ENCODE results near the gene DOCK1. TPM values are rescaled to one million over a fixed set of nuclear protein-coding genes. Genes with fewer than 3 reads are reported as not detected.

Gene DOCK1
- total RNA-seq, 1 donor from 2014 or later, result 0.86 TPM

GRCh38 chr10:127132451-127132850 is 227.2 kb downstream of the DOCK1 start:
- intact Hi-C loops (cut with micrococcal nuclease), result no loop called here

- intact Hi-C loops (cut with micrococcal nuclease), result no loop called here
Observed at GRCh38 chr10:127133225-127133624, 228.0 kb downstream of the DOCK1 start.

GRCh38 chr10:127133672-127134500 is 228.7 kb downstream of the DOCK1 start:
- intact Hi-C loops (cut with micrococcal nuclease), result no loop called here

DNA sequence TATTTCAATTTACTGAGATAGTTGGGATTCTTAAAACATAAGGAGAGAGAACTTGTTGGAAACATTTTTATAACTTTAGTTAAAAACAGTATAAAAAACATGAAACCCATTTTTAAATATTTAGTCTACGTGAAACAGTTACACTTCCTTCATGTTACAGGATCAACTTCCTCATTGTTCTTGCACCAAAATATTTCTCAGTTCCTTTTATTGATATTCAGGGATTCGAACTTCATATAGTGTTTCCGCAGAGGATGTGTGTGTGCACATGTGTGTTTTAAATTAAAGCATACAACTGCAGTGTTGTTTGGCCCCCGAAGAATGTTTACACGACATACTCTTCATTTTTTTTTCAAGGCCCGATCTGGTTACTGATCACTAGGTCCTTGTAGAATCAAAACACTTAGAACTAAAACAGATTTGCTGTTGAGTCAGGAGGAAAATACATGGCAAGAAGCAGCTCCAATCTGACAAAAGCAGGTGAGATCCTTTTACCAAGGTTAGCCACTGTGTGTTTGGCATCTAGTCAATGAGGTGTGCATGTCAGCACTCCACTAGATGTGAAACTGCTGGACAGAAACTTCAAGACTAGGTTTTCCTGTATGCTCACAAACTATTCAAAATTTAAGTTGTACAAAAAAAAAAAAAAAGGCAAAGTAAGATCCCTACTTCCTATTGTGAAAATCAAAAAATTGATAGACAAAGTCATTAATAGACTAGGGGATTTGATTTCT is 230.8 kb downstream of the DOCK1 start:
- intact Hi-C loops (cut with micrococcal nuclease), result no loop called here

- intact Hi-C loops (cut with micrococcal nuclease), result no loop called here
Observed at GRCh38 chr10:127137391-127137790, 232.2 kb downstream of the DOCK1 start.

- intact Hi-C loops (cut with micrococcal nuclease), result no loop called here
Observed at GRCh38 chr10:127142136-127142535, 236.9 kb downstream of the DOCK1 start.

DNA sequence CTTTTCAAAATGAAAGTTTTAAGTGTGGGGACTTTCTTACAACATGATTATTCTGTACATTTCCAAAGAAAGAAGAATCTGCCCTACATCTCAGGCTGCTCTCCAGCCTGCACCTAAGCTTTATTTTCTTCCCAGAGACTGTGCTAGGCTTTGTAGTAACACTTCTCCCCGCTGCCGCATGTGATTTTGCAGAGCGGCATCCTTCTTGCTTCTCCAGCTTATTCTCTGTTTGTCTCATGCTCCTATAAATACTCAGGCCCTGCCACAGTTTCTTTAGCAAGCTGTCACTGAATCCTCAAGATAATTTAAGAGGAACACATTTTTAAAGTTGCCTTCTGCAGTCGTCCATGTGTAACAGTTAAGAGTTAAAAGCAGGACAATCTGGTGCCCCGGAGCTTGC is 237.6 kb downstream of the DOCK1 start:
- intact Hi-C loops (cut with micrococcal nuclease), result no loop called here

DNA sequence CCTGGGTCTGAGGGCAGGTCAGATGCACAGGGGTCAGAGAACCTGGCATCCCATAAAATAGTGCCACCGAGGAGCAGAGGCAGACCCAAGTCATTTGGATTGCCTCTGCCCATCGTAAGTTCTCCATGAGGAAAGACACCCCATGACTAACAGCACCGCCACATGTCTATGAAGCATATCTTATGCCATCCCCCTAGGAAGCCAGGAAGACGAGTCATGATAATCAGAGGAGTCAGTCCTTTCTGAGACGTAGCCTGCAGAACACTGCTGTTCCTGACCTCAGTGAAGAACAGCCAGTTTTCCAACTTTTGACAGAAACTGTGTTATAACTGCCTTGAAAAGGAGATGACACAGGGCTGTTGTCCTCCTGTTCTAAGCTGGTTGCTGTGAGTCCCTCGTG is 239.9 kb downstream of the DOCK1 start:
- intact Hi-C loops (cut with micrococcal nuclease), result no loop called here

- intact Hi-C loops (cut with micrococcal nuclease), result no loop called here
Observed at GRCh38 chr10:127146661-127147060, 241.4 kb downstream of the DOCK1 start.

GRCh38 chr10:127148066-127148932 is 243.1 kb downstream of the DOCK1 start:
- intact Hi-C loops (cut with micrococcal nuclease), result no loop called here

DNA sequence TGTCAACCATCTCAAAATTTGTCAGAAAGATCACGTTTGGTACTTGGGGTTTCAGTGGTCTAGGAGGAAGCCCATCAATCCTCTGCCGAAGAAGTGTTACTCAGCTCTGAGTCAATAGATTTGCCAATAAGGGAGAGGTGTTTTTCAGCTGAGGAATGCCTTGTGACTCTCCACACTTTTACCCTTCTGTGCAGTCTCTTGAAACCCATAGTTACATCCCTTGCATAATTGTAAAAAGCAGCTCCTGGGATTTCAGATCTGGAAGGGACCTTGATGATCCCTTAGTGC is 243.6 kb downstream of the DOCK1 start:
- intact Hi-C loops (cut with micrococcal nuclease), result no loop called here

DNA sequence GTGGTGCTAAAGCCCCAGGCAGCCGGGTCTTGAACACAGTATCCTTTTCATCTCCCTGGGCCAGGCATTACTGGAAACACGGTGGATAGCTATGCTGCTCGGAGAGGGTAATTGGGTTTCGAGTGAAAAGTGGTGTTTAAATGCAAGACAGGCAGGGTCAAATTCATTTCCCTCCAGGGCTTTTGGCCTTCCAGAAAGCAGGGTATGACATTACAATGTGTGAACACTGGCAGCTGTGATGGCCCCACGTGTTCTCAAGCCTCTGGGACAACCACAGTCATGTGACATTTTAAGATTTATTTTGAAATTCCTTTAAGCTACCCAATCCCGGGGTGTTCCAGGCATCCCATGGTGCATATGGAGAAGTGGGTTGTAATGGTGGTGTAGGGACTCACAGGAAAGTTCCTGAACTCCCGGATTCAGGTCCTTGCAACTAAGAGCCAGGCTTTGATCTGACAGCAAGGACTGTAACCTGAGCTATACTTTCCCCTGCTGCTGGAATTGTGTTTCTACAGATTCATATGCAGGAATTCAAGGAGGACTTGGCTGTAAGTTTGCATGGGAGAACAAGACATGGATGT is 244.4 kb downstream of the DOCK1 start:
- intact Hi-C loops (cut with micrococcal nuclease), result no loop called here

DNA sequence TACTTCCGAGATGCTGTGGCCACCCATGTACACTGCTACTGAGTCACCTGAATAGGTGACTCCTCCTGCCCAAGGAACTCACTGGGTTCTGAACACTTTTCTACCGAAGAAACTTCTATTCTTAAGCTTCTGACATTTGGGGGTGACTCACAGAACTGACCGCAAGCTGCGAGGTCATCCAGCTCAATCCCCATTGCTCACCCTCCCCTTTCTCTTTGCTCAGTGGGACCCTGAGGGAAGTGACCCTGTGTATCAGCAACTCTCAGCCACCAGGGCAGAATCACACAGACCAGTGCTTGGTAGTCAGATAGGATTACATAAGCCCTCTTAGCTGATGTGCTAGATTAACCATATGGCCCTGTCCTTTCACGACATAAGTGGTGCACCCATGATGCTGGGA is 244.9 kb downstream of the DOCK1 start:
- intact Hi-C loops (cut with micrococcal nuclease), result no loop called here

DNA sequence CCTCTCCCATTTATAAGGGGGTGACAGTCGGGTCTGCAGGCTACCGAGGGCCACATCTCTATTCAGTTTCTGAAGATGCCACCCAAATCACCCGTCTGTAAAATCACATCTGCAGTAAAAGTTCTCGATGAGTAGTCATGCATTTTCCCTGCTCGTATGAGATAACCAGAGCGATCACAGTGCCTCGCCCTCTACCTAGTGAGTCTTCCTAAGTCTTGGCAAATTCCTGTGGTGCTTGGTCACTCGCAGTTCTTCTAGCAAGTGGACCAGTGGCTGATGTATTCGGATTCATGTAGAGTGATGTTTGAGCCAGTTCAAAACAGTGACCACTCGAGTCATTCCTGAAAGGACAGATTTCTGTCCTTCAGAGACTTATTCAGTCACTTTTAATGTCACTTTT is 246.3 kb downstream of the DOCK1 start:
- intact Hi-C loops (cut with micrococcal nuclease), result no loop called here

GRCh38 chr10:127151981-127152699 is 246.9 kb downstream of the DOCK1 start:
- intact Hi-C loops (cut with micrococcal nuclease), result no loop called here

- intact Hi-C loops (cut with micrococcal nuclease), result no loop called here
Observed at GRCh38 chr10:127153181-127153580, 248.0 kb downstream of the DOCK1 start.

- intact Hi-C loops (cut with micrococcal nuclease), result no loop called here
Observed at GRCh38 chr10:127154831-127155620, 249.8 kb downstream of the DOCK1 start.

DNA sequence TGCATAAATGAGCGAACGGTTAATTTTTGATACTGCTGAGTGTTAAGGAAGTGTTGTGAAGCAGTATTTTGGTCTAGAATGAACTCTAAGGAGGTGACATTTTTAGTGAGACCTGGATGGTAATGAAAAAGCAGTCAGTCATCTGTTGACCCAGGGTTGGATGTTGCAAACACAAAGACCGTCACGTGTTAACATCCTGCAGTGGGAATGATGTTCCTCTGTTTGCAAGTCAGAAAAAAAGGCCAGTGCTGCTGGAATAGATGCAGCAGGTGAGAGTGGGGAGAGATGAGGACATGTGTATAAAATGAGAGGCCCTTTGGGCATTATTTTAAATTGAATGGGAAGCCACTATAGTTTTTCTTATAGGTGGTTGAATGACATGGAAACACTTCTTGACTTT is 251.9 kb downstream of the DOCK1 start:
- intact Hi-C loops (cut with micrococcal nuclease), result no loop called here

DNA sequence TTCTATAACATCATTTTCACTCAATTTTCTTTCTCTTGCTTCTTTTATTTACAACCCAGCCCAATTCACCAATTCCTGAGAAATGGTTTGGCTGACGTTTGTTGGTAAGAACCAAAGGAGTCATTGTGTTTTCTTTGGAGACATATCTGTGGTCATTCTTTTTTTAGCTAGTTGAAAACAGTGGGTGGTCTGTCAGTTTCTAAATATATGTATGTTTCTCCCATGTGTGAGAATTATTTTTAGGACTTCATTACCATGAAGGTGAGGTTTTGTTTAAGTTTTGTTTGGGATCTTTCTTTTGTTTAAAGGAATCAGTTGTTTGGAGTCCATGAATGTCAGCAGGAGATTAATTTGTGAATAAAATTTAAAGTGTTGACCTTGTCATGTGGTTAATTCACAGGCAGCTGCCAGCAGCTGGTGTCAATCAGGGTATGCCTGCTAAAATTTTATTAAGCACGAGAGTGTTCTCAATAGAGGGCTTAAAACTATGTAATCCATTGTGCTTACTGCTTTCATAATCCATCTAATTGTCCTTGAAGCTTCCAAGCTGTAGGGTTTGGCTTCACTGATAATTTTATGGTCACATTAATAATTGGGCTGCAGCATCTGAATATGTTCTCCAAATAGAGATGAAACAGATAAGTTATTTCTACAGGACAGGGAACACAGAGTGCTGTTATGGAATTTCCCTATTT is 252.4 kb downstream of the DOCK1 start:
- intact Hi-C loops (cut with micrococcal nuclease), result no loop called here

- intact Hi-C loops (cut with micrococcal nuclease), result no loop called here
Observed at GRCh38 chr10:127158662-127159061, 253.4 kb downstream of the DOCK1 start.

Measured in T-helper 1 cell treated with Interleukin-12 subunit alpha and Interleukin-12 subunit beta and Interleukin-4 antibody, amounts not matched to agents 30 ng/mL and 1 ng/mL, for 36 hours (primary cell).